ENCODE measurements around the gene EIF3D.
A peak's percentile ranks its signal among the peaks of the same experiment; 100 is the strongest.

EIF3D gene
- 98.7 to 216 (median 178) reads per million in 18 experiments for total RNA-seq

GRCh38 chr22:36528795-36529751, at the start of gene EIF3D:
Gene EIF3D (minus strand): TSS chr22:36529166. CDS start chr22:36526121, 3,045 bp downstream.
- peak; percentile 100 for DNase-seq

GRCh38 chr22:36578619-36579018, 49.7 kb upstream of the EIF3D start:
- DNase-seq, result no peak

- DNase-seq, result no peak
These were observed 48.1 kb upstream of the EIF3D start for GRCh38 chr22:36577019-36577418.

- no peak for DNase-seq
These were observed 45.8 kb upstream of the EIF3D start for GRCh38 chr22:36574728-36575127.

GRCh38 chr22:36573815-36574363, 44.9 kb upstream of the EIF3D start:
- no peak for DNase-seq

- no peak for DNase-seq
These were observed 43.0 kb upstream of the EIF3D start for GRCh38 chr22:36571991-36572390.

- peak in 1 of 2 donors; percentile 16 for DNase-seq
These were observed 41.0 kb upstream of the EIF3D start for GRCh38 chr22:36569999-36570398.

GRCh38 chr22:36568846-36569245, 39.9 kb upstream of the EIF3D start:
- DNase-seq, result no peak

- DNase-seq, result no peak
These were observed 37.8 kb upstream of the EIF3D start for GRCh38 chr22:36566720-36567119.

- DNase-seq, result no peak
These were observed 36.7 kb upstream of the EIF3D start for GRCh38 chr22:36565686-36566085.

- DNase-seq, result no peak
These were observed 36.2 kb upstream of the EIF3D start for GRCh38 chr22:36565159-36565507.

GRCh38 chr22:36564422-36565158, 35.6 kb upstream of the EIF3D start:
- DNase-seq, result no peak

GRCh38 chr22:36563898-36564297, 34.9 kb upstream of the EIF3D start:
- DNase-seq, result no peak

GRCh38 chr22:36563444-36563843, 34.5 kb upstream of the EIF3D start:
- no peak for DNase-seq

GRCh38 chr22:36563001-36563400, 34.0 kb upstream of the EIF3D start:
- no peak for DNase-seq

GRCh38 chr22:36562261-36562835, 33.4 kb upstream of the EIF3D start:
- DNase-seq, result peak; percentile 4 to 12

GRCh38 chr22:36561291-36561811, 32.4 kb upstream of the EIF3D start:
- DNase-seq, result no peak

GRCh38 chr22:36560001-36560400, 31.0 kb upstream of the EIF3D start:
- no peak for DNase-seq

GRCh38 chr22:36554098-36554497, 25.1 kb upstream of the EIF3D start:
- no peak for DNase-seq

GRCh38 chr22:36552289-36552688, 23.3 kb upstream of the EIF3D start:
- DNase-seq, result peak; percentile 60 to 67

GRCh38 chr22:36550701-36551495, 21.9 kb upstream of the EIF3D start:
- DNase-seq, result no peak

- no peak for DNase-seq
These were observed 20.1 kb upstream of the EIF3D start for GRCh38 chr22:36549033-36549432.
